Inferior parietal cortex (tissue), 1 donor: ENCODE measurements around the gene EMX2.

Experiments
- DNase-seq: peaks from one replicate; pipeline ENCODE4 v3.0.0-alpha.2; 2016; ENCODE audit errors: extremely low spot score

EMX2 gene

DNA sequence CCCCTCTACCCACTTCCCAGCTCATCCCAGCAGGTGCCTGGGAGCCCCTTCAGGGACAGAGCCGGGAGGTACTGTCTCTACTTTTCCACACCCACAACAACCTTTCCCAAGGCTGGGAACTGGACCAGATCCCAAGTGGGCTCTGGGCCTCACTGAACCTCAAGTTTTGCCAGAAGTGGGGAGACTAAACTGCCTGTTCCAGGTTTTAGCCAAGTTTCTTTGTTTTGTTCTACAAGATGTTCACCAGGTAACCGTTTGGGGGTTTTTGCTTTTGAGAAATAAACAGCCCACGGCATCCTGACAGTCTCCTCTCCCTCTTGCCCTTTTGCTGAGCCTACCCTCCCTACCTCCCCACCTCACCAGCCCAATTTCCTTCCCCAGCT lies 10.6 kb upstream of the EMX2 start:
- no peak for DNase-seq

DNA sequence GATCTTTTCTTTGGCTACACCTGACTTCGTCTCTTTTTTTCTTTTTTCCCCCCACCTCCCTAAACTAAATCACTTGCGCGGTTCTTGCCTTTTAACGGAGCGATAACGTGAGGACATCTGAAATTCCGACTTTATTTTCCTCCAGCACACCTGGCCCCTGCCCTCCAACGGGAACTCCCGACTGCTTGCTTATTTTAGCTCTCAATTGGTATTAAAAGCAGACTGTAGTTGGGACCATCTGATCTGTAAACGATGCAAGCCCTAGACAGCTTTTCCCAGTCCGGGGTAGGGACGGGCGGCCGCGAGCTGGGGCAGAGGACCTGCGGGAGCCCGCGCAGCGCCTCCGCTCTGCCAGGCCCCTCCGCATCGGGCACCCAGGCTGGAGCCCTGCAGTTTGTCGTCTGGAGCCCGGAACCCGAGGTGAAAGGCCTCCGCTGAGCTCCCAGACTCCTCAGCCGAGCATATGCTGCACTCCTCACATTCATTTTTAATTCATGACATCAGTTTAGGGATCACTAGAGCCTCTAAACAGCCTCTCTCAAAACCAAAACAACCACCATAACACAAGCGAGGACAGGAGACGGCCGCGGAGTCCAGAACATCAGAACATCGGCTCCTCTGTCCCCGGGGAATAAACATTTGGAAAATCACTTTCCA lies 10.0 kb upstream of the EMX2 start:
- no peak for DNase-seq

DNA sequence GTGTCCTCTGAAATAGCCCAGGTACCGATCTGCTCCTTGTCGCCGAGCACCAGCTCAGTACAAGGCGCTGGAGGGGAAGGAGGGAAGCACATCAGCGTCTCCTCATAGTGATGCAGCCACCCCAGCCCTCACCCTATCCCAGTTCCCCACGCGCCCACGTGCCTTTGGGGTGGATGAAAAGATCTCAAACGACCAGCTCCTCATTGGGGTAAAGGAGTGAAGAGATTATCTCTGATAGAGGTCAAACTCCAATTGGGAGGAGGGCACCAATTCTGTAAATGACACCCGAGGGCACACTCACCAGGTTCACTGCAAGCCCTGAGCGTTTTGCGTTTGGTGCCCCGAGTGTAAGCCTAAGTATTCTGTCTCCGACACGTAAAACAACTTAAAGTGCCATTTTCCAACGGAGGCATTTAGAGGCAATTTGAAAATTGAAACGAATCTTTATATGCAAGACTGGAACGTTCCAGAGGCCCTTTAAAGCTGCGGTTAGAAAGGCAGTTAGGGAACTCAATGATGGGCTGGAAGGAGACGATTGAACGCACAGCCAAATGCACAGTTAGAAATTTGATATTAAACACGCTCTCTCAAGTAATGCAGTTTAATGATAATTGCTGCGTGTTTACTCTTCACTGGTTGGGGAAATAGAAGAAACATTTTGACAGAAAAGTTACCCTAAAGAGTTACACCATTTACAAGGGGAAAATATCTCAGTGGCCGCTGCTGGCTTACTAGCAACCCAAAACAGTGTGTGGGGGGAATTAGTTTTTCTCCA lies 8.9 kb upstream of the EMX2 start:
- DNase-seq, result no peak

DNA sequence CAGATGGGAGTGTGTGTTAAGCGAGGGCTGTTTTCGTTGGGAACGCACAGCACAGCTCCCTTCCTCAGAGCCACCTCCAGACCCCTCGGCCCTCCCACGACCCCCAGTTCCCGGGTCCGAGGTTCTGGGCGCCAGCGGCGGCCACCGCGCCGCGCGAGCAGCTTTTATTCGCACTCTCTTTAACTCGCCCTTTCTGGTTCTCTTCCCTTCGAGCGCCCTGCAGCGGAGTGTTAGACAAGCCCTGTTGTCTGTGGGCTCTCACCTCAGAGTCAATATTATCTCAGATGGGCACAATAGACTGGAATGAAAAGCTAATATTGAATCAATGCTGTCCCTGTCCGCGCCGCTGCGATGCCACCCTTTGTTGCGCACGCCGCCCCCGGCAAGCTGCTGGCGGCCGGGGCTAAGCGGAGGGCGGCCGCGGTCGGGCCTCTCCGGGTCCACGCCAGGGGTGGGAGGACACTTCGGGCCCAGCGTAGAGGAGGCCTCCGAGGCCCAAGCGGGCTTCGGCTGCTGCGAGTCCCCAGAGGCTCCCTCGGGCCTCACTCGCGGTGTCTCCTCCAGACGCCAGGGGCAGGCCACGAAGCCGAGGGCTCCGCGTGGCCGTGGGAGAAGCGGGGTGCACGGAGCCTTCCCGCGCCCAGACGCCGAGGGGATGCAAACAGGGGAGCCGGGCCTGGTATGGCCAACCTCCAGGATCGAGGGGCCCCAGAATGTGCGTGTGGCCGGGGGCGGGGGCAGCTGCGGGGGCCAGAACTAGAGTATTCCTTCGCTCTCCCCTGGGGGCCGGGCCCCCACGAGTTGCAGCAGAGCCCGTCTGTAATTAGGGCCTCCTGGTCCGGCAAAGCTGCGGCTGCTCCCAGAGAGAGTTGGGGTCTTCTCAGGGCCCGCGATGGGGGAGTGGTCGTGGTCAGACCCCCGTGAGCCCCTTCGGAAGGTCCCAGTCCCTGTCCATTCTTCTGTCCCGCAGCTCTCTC lies 7.9 kb upstream of the EMX2 start:
- DNase-seq, result no peak

DNA sequence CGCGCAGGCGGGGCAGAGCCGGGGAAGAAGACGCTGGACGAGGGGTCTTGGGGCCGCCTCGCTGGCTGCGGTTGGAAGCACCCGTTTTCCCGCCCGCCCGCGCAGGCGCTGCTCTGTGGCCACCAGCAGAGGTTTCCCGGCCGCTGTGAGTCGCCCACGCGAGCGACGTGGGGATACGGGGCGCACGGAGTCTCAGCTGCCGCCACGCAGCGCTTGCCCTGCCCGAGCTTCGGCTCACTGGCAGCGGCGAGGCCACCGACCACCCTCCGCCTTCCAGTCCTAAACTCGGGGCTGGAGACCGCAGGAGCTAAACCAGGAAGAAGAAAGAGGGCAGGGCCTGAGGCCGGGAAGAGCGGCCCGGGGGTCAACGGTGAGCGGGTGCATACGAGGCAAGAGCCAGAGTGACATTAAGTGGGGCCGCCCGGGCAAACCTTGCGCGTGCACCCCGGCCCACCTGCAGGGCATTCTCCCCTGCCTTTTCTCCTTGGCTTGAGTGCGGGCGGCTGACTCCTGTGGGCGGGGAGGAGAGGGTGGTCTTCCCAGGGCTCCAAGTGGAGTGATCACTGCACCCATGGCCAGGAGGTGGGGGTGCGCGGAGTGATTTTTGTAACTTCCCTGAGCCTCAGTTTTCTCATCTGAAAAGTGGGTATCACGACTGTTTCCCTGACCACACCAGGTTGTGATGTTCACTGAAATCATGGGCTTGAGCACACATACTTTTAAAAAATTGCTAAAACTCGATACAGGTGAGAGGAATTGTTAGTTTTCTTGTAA lies 7.1 kb upstream of the EMX2 start:
- DNase-seq, result no peak

DNA sequence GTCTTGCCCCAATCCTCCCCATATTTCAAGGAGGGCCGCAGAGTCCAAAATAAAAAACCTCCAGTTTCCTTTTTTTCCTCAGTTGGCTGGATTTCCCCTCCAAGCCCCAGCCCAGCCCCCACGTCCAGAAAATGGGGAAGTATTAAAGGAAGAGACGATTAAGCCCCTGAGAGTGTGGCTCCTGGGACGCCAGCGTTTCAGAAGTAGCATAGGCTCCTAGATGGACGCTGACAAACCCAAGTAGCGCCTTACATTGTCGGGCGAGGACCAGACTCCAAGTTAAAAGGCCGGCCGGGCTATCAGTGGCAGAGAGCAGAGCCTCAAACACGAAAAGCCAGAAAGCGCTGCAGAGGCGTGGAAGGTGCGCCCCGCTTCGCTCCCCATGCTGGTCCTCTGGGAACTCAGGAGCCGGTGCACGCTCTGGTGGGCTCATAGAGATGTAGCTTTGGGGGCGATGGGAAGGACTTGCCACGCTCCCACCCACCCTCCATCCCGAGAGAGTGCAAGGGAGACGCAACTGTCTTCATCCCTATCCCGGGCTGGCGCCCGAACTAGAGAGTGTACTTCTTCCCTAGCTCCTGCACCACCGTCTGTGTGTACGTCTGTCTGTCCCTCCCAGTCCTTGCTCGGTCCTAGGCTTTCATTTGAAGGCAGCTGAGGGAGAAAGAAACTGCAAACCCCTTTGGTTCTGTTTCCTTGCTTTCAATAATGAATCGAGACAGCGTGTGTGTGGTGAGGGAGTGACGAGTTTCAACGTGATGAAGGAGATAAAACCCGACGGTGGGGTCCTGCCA lies 6.3 kb upstream of the EMX2 start:
- DNase-seq, result no peak

DNA sequence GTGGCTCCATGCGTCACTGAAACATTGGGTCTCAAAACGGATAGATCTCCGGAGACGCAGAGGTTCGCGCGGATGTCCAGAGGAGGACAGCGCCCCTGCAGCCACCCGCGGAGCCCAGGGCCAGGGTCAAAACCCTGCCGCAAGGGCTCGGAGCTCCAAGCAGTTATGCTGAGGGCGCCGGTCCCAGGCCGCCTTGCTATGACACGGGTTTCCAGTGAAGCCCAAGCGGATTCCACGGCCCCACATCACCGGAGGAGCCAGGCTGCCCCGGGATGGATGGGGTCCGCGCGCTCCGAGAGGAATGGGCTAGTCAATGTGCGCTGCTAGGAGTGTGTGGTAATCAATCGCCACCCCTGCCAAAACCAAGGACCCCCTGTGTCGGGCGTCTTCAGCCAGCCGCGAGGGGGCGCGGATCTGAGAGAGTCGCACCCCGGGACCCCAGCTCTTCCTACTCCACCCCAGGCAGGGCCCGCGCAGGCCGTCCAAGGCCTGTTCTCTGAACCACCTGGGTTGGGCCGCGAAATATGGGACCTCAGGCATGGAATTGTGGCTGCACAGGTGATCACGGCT lies 5.6 kb upstream of the EMX2 start:
- DNase-seq, result no peak

DNA sequence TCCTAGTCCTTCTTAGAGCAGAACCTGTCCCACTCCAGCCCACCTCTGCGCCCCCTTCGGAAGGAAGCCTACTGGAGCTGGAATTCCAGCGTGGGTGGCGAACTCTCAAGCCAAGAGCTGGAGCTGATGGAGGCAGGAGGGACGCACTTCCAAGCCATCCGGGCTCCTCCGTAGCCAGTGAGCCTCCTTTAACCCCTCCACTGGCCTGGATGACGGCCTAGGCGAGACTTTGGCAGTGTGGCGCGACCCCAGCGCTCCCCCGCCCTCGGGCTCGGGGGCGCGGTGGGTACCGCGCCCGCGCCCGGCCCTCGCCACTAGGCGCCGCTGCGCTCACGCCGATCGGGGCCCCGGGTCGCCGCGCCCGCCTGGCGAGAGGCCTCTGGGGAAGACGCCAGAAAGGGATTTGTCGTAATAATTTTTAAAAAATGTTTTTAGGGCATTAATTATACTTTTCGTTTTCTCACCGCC lies 5.1 kb upstream of the EMX2 start:
- DNase-seq, result no peak

DNA sequence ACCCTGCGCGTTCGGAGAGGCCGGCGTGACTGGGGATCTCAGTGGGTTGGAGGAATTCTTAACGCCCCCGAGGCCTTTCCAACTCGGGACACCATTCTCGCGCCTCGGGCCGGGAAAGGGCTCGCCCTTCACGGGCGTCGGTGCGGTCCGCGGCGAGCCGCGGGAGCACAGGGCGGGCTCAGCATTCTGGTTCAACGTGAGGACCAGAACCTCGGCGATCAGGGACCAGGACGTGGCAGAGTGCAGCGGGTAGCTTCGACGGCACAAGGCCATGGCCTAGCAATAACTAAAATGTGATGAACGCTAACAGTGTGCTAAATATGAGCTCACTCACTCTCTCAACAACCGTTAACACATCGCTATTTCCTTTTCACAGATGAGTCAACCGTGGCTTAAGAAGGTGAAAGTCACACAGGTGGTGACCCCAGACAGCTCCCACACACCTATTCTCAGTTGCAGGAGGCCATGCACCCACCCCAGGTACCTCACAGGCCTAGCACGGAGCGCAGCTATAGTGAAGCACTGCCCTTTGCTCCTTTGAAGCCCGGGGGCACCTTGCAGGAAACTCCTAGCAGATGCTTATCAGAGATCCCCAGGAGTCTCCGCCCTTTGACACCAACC lies 4.5 kb upstream of the EMX2 start:
- DNase-seq, result no peak

DNA sequence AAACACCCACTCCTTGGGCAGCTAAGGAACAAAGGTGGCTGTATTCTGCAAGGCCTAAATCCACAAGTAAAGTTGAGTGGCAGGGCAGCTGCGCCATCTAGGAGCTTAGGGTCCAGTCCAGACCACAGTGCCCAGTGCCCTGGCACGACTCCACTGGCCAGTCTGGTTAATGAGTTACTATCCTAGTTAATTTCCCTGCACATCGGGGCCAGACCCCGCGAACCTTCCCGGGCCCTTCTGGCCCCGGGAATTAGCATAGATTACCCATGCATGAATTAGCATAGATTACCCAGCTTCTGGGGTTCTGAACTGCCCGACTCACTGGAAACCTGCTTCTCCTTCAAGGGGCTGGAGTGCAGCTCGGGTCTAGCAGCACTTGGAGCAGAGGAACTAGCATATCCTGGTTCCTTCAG lies 3.2 kb upstream of the EMX2 start:
- DNase-seq, result no peak

DNA sequence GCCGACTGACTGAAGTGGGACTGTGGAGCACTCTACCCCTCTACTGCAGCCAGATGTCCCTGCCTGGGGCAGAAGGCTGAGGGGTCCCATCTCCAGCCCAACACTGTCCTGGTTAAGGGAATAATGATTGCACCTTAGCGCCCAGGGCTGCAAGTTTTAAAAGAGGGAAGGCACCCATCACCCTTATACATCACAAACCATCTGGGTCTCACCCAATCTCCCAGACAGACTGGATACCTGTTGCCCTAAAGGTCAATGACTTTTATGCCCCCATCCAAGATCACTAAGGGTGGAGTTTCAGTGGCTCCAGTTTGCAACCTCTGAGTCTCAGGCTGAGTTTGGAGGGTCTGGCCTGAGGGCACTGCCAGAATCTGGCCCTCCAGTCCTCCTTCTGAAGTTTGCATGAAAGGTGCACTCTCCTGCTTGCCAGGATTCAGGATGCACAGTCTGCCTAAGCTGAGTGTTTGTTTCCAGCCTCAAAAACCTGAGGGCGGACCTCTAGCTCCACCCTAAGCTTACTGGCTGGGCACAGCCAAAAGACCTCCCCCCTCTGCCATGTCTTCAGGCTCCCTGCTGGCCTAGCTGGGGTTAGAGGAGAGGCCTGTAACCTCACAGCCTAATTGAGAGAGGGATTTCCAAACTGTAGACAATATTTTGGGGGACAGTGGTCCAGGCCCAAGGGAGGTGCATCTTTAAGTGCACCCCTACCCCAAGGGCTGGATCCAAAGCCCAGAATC lies 2.5 kb upstream of the EMX2 start:
- DNase-seq, result no peak

DNA sequence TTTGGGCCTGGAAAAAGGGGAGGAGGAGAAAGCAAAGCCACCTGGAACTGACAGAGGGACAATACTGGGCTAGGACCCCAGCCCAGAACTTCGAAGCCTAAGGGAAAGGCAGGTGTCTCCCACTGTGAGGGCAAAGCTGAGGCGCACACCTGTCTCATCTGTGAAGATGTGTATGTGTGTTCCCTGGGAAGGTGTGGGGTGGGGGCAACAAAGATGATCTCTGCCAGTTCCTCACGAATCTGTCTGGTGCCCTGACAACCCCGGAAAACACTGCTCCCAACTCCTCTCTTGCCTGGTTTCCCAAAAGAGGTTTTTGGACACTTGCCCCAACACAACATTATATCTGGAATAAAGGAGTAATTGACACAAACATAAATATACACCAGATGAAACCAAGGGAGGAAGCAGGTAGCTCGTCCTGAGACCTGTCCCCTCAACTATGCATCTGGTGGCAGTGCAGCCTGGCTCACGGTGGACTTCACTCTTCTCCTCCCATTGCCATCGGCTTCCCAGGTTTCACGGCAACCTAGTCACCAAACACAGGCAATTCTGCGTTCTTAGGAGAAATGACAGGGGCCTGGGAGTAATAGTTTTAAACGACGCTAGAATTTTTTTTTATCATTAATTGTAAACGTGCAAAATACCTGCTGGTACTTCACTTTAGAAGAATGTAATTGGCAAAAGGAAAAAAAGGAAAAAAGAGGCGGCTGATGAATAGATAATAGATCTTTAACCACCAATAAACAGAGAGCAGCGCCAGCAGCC lies 1.7 kb upstream of the EMX2 start:
- no peak for DNase-seq

DNA sequence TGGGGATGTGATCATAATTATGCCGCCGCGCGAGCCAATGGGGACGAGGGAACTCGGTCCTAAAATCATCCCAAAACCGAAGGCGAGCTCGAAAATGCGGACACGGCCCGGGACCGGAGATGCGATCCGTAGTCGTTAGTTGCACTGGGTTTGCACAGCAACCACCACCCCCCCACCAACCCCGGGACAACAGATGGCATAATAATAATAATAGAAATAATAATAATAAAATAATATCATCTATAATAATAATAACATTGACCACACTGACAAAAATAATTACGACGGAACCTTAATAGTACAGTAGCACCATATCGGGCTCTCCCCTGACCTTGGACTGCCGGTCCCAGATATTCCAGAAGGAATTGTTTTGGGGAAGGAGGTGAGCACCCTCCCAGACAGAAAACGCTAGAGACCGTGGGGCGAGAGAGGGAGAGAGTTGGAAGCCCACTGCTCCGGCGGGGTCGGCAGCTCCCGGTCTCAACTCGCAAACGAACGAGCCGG lies 1.1 kb upstream of the EMX2 start:
- DNase-seq, result no peak

DNA sequence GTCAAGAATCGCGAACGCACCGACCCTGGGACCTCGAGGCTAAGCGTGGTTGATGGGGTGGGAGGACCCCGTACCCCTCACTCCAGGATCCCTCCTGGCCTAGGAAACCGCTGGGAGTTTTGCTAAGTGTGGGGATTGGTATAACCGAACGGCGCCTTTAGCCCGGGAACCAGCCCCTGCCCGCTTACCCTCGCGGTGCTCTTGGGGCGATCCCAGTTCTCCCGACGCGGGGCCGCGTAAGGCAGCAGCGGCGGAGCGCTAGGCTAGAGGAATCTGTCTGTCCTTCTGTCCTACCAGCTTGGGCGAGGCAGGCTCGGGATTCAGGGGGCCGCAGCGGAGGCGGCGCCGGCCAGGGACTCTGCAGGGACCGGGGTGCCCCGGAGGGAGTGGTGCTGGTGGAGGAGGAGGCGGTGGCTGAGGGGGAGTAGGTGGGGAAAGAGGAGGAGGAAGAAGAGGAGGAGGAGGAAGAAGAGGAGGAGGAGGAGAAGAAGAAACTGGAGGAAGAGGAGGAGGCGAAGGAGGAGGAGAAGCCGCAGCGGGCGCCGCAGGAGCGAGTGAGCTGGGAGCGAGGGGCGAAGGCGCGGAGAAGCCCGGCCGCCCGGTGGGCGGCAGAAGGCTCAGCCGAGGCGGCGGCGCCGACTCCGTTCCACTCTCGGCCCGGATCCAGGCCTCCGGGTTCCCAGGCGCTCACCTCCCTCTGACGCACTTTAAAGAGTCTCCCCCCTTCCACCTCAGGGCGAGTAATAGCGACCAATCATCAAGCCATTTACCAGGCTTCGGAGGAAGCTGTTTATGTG lies 439 bp upstream of the EMX2 start:
- peak; percentile 23 for DNase-seq

DNA sequence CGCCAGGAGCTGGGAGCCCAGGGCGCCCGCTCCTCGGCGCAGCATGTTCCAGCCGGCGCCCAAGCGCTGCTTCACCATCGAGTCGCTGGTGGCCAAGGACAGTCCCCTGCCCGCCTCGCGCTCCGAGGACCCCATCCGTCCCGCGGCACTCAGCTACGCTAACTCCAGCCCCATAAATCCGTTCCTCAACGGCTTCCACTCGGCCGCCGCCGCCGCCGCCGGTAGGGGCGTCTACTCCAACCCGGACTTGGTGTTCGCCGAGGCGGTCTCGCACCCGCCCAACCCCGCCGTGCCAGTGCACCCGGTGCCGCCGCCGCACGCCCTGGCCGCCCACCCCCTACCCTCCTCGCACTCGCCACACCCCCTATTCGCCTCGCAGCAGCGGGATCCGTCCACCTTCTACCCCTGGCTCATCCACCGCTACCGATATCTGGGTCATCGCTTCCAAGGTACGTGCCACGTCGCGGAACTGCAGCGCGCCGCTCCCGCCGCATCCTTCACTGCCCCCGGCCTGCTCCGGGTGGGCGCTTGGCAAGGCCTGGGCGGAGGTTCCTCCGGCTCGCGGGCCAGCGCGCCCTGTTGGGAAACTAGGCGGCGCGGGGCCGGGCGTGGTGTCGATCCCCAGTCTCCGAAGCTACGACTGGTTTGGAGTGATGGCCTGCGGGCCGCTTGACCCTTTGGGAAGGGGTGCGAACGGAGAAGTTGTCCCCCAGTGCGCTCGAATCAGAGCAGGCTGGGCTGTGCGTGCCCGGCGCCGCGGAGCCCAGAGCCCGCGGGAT lies 868 bp downstream of the EMX2 start:
- DNase-seq, result no peak

DNA sequence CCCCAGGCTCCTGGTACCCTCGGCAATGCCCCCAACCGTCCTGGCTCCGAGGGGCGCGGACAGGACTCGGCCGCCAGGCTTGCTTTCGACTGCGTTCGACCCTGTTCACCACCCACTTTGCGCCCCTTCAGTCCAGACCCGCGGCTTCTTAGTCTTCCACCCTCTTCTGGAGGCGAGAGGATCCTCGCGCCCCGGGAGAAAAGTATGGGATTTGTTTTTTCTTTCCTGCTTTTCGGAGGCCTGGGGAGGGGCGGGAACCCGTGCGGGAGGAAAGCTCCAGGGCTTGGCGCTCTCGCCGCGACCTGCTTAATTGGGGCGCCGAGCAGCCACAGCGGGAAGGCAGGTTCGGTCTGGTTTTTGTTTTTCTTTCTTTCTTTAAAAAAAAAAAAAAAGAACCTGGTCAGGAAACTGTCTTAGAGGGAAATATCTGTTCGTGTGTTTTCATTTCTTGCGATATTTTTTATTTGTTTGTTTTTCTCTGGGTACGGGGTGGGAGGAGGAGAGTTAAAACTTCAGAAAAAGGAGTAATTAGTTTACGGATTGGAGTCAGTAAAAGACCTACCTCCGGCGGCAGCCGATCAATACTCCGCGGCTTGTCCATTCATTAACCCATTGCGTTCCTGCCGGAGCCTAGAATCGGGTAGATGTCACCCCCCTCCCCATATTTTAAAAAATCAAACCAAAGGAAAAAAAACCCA lies 1.6 kb downstream of the EMX2 start:
- DNase-seq, result no peak
